Measurements from ENCODE around the gene TRAPPC8. TPM values are rescaled to one million over a fixed set of nuclear protein-coding genes. Genes with fewer than 3 reads are reported as not detected.
"Not testable (repeated sequence)": the region's sequence is repeated elsewhere in the genome, so short reads cannot be mapped to it uniquely, and the experiment has no call there.

Gene TRAPPC8
- total RNA-seq, 2 experiments from 2014 or later: 24.4 to 26.3 TPM

DNA sequence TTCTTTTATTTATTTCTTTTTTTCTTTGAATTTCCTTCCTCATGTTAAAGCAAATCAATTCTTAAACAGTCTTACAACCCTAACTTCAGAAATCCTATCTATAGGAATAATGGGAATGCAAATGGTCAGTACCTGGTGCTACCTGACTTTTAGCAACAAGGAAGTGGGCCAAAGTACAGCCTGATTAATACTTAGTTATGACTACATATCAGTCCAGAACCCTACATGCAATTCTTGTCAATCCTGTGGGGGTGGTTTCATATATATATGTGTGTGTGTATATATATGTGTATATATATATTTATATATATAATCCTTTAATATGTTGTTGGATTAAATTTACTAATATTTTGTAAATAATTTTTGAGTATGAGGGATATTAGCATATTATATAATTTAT, 14.8 kb upstream of the TRAPPC8 start:
- Mint-ChIP-seq H3K4me3 (no peak overlapping the region), H3K27me3 (no peaks in the 10 kb centered on the region), H3K27ac (no peak overlapping the region), H3K4me1 (ENCODE audit: low read depth) (no peaks in the 10 kb centered on the region), H3K9me3 (no peaks in the 10 kb centered on the region), H3K36me3 (ENCODE audit: low read depth) (no peaks in the 10 kb centered on the region)
- ATAC-seq (ENCODE audit: poor library complexity) (no peak), DNase-seq (no peak)
- TF ChIP-seq, protein P1, sequence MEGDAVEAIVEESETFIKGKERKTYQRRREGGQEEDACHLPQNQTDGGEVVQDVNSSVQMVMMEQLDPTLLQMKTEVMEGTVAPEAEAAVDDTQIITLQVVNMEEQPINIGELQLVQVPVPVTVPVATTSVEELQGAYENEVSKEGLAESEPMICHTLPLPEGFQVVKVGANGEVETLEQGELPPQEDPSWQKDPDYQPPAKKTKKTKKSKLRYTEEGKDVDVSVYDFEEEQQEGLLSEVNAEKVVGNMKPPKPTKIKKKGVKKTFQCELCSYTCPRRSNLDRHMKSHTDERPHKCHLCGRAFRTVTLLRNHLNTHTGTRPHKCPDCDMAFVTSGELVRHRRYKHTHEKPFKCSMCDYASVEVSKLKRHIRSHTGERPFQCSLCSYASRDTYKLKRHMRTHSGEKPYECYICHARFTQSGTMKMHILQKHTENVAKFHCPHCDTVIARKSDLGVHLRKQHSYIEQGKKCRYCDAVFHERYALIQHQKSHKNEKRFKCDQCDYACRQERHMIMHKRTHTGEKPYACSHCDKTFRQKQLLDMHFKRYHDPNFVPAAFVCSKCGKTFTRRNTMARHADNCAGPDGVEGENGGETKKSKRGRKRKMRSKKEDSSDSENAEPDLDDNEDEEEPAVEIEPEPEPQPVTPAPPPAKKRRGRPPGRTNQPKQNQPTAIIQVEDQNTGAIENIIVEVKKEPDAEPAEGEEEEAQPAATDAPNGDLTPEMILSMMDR (IDR thresholded peaks at IDR 0.05): no peak
- no peaks in the 10 kb centered on the region for H3K27me3 ChIP-seq (ENCODE audit: control insufficient read depth in 1 of 2, insufficient read depth in 2 of 2, low read length in 2 of 2)
- no peaks in the 10 kb centered on the region for H3K9me3 ChIP-seq (ENCODE audit: control insufficient read depth in 1 of 2, insufficient read depth in 1 of 2, low read length in 2 of 2)
- intact Hi-C loops (cut with DNase I, micrococcal nuclease): loop anchor here (5.0 kb wide), 5 partner anchors 85 to 400 kb away; no protein-coding TSS in a partner anchor
- H3K36me3 ChIP-seq (ENCODE audit: insufficient read depth, low read length): no peaks in the 10 kb centered on the region
- CTCF ChIA-PET: interaction anchor here (1.4 kb wide), 1 partner anchor 108 kb away, joined by 4 read pairs; no protein-coding TSS in a partner anchor
- H3K4me1 ChIP-seq (ENCODE audit: insufficient read depth, low read length): no peaks in the 10 kb centered on the region
- H3K27ac ChIP-seq (ENCODE audit: low read depth in 1 of 2, low read length in 2 of 2): no peak overlapping the region
- no peak overlapping the region for H3K4me3 ChIP-seq (ENCODE audit: low read length)
- POLR2A ChIA-PET: no interaction called here

DNA sequence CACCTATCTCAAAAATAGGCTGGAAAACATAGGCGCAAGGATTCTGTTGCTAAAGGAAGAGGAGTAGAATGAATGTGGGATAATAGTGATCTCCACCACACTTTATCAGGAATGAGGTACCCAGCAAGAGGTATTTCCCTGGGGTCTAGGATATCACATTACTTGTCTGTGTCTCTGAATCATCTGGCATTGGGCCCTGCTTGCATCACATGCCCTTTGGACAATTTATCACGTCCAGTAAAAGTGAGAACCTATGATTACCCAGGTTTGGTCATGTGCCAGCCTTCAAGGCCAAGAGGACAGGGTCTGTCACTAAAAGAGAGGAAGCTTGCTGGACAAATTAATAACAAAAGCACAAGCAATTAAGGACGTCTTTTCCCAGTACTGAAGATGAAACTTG, 11.4 kb upstream of the TRAPPC8 start:
- intact Hi-C loops (cut with DNase I, micrococcal nuclease): loop anchor here (1.0 to 5.0 kb wide), 3 partner anchors 33 to 211 kb away; no protein-coding TSS in a partner anchor

DNA sequence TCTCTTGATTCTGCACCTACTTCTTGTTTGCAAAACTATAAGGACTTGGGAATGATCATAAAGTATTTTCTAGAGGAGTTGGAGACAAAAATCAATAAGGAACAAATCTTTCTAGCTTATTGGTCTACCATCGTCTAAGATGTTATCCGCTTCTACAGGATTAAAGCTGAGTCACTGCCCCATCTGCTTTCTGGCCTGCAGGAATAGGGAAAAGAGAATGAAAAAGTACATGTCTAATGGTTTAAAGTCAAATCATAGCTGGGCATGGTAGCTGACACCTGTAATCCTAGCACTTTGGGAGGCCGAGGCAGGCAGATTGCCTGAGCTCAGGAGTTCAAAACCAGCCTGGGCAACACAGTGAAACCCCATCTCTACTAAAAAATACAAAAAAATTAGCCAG, 10.8 kb upstream of the TRAPPC8 start:
- POLR2A ChIA-PET; H3K4me1 ChIP-seq (ENCODE audit: insufficient read depth, low read length); CTCF ChIA-PET; ATAC-seq (ENCODE audit: poor library complexity); H3K9me3 ChIP-seq (ENCODE audit: control insufficient read depth in 1 of 2, insufficient read depth in 1 of 2, low read length in 2 of 2); H3K9me3 Mint-ChIP-seq; H3K27ac Mint-ChIP-seq; H3K4me3 ChIP-seq (ENCODE audit: low read length); H3K27me3 Mint-ChIP-seq; H3K4me1 Mint-ChIP-seq (ENCODE audit: low read depth); H3K36me3 Mint-ChIP-seq (ENCODE audit: low read depth); H3K36me3 ChIP-seq (ENCODE audit: insufficient read depth, low read length); H3K27me3 ChIP-seq (ENCODE audit: control insufficient read depth in 1 of 2, insufficient read depth in 2 of 2, low read length in 2 of 2); H3K27ac ChIP-seq (ENCODE audit: low read depth in 1 of 2, low read length in 2 of 2); H3K4me3 Mint-ChIP-seq; DNase-seq: not testable (repeated sequence)
- intact Hi-C loops (cut with DNase I, micrococcal nuclease): loop anchor here (1.0 to 5.0 kb wide), 3 partner anchors 34 to 210 kb away; no protein-coding TSS in a partner anchor

More for the DNA sequence above, 11.4 kb upstream of the TRAPPC8 start:
- H3K4me1 Mint-ChIP-seq (ENCODE audit: low read depth): no peaks in the 10 kb centered on the region
- Histone ChIP-seq H3K27ac (ENCODE audit: low read depth in 1 of 2, low read length in 2 of 2) (no peak overlapping the region), H3K27me3 (ENCODE audit: control insufficient read depth in 1 of 2, insufficient read depth in 2 of 2, low read length in 2 of 2) (no peaks in the 10 kb centered on the region), H3K36me3 (ENCODE audit: insufficient read depth, low read length) (no peaks in the 10 kb centered on the region), H3K9me3 (ENCODE audit: control insufficient read depth in 1 of 2, insufficient read depth in 1 of 2, low read length in 2 of 2) (no peaks in the 10 kb centered on the region), H3K4me3 (ENCODE audit: low read length) (no peak overlapping the region), H3K4me1 (ENCODE audit: insufficient read depth, low read length) (no peaks in the 10 kb centered on the region)
- ChIA-PET CTCF (no interaction called here), POLR2A (no interaction called here)
- TF ChIP-seq, protein P1 (IDR thresholded peaks at IDR 0.05): no peak
- H3K4me3 Mint-ChIP-seq: no peak overlapping the region
- ATAC-seq (ENCODE audit: poor library complexity): no peak
- H3K9me3 Mint-ChIP-seq: no peaks in the 10 kb centered on the region
- no peak for DNase-seq
- no peaks in the 10 kb centered on the region for H3K36me3 Mint-ChIP-seq (ENCODE audit: low read depth)
- no peak overlapping the region for H3K27ac Mint-ChIP-seq
- no peaks in the 10 kb centered on the region for H3K27me3 Mint-ChIP-seq

DNA sequence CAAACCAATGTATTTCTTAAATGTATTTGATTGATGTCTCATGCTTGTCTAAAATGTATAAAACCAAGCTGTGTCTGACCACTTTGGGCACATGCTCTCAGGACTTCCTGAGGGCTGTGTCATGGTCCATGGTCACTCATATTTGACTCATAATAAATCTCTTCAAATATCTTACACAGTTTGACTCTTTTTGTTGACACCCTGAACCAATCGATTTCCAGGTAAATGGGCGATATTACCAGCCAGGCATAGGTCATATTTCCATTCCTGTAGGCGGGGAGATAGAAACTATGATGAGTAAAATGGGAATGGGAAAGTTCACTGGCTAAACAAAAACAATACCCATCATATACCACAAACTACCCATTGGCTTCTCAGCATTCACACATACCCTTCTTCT, 9.3 kb upstream of the TRAPPC8 start:
- TF ChIP-seq, protein P1 (IDR thresholded peaks at IDR 0.05): no peak
- ChIA-PET CTCF (interaction anchor here (0.5 kb wide), 1 partner anchor 20 kb away, joined by 4 read pairs; no protein-coding TSS in a partner anchor), POLR2A (no interaction called here)
- no peaks in the 10 kb centered on the region for H3K9me3 Mint-ChIP-seq
- H3K27ac Mint-ChIP-seq: no peak overlapping the region
- ATAC-seq (ENCODE audit: poor library complexity): no peak
- no peaks in the 10 kb centered on the region for H3K27me3 Mint-ChIP-seq
- Histone ChIP-seq H3K9me3 (ENCODE audit: control insufficient read depth in 1 of 2, insufficient read depth in 1 of 2, low read length in 2 of 2) (no peaks in the 10 kb centered on the region), H3K27ac (ENCODE audit: low read depth in 1 of 2, low read length in 2 of 2) (no peak overlapping the region), H3K4me1 (ENCODE audit: insufficient read depth, low read length) (no peaks in the 10 kb centered on the region), H3K36me3 (ENCODE audit: insufficient read depth, low read length) (no peaks in the 10 kb centered on the region), H3K4me3 (ENCODE audit: low read length) (no peak overlapping the region), H3K27me3 (ENCODE audit: control insufficient read depth in 1 of 2, insufficient read depth in 2 of 2, low read length in 2 of 2) (no peaks in the 10 kb centered on the region)
- DNase-seq: no peak
- no peaks in the 10 kb centered on the region for H3K36me3 Mint-ChIP-seq (ENCODE audit: low read depth)
- H3K4me1 Mint-ChIP-seq (ENCODE audit: low read depth): no peaks in the 10 kb centered on the region
- no peak overlapping the region for H3K4me3 Mint-ChIP-seq
- intact Hi-C loops (cut with DNase I, micrococcal nuclease): loop anchor here (5.0 kb wide), 2 partner anchors 35 to 40 kb away; no protein-coding TSS in a partner anchor

Data from CD4-positive, alpha-beta T cell (primary cell).